Cerebellar nuclear complex (tissue), 1 donor: ENCODE measurements around the gene TMEM229B.

Experiments
- DNase-seq, 2 experiments: peaks; one replicate each; lab custom pipeline; 2025; lab: John Stamatoyannopoulos, UW

TMEM229B gene

DNA sequence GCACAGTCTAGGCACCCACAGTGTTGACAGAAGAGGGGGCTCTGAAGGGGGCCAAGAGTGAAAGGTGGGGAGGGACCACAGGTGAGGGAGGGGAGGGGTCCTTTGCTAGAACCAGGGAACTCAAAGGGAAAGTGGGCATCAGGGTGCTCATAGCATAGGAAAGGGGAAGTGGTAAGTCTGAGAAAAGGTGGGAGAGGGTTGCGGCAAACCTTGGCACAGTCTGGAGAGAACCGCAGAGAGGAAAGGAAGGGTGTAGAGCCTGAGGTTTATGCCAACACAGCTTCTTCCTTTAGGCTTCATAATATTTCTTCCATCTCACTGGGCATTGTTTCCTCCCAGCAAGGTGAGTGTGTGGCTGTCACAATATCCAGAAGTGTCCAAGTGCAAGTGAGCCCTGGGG, 65.1 kb downstream of the TMEM229B start:
- no peak for DNase-seq

DNA sequence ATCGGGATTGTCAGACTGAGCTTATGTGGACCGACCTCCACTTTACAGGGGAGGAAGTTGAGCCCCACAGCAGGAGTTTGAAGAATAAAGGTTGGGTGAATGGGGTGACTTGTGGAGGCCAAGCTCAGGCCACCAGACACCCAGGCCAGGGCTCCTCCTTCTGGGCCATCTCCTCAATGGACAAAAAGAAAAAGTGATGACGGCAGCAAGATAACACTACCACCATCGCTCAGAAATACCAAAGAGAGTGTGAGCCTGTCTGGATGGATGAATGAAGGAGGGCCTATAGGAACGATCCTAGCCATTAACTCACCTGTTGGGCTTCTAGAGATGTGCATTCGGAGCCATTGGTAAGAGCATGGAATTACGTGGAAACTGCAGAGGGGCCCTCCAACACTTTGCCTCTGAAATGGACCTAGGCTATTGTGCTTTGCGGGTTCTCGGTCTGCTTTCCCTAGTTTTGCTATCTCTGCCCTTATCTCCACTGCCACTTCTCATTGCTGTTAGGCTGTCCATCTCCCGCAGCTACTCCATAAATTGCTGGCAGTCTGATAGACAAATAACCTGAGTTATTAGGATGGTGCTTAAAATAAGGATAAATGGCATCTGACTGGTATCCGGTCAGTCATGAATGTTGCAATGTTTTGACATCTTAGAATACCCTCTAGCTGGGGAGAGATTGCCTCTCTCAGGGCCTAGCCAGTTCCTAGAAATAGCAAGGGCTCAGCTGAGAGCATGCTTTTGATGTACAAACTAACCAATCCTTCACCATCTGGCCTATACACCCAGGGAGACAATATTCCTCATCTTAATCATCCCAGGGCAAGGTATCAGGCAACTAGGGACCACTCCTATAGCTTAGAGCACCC, 66.9 kb downstream of the TMEM229B start:
- DNase-seq = no peak
